ENCODE data around the gene TATDN2. TPM values are rescaled to one million over a fixed set of nuclear protein-coding genes. Genes with fewer than 3 reads are reported as not detected.

TATDN2 gene
- total RNA-seq, 2 donors from 2014 or later, result 9.8 to 14.3 TPM

DNA sequence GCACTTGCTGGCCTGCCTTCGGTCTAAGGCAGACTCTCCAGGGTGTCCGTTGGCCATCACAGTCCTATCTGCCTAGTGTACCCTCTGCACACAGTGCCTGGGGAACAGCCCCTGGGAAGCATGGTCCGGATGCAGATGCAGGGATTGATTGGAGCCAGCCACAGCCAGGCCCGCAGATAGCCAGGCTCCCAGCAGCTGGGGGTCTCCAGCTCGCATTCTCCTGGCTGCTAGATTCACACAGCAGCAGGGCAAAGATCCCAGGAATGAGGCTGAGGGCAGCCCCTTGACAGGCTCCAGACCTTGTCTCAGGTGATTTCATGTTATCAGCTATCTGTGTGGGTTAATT, 42.1 kb upstream of the TATDN2 start:
- Histone ChIP-seq H3K4me3 (no peak overlapping the region), H3K9me3 (no peaks in the 10 kb centered on the region), H3K4me1 (no peaks in the 10 kb centered on the region), H3K27ac (no peak overlapping the region), H3K27me3 (no peaks in the 10 kb centered on the region), H3K36me3 (no peaks in the 10 kb centered on the region)
- TF ChIP-seq, protein P1, sequence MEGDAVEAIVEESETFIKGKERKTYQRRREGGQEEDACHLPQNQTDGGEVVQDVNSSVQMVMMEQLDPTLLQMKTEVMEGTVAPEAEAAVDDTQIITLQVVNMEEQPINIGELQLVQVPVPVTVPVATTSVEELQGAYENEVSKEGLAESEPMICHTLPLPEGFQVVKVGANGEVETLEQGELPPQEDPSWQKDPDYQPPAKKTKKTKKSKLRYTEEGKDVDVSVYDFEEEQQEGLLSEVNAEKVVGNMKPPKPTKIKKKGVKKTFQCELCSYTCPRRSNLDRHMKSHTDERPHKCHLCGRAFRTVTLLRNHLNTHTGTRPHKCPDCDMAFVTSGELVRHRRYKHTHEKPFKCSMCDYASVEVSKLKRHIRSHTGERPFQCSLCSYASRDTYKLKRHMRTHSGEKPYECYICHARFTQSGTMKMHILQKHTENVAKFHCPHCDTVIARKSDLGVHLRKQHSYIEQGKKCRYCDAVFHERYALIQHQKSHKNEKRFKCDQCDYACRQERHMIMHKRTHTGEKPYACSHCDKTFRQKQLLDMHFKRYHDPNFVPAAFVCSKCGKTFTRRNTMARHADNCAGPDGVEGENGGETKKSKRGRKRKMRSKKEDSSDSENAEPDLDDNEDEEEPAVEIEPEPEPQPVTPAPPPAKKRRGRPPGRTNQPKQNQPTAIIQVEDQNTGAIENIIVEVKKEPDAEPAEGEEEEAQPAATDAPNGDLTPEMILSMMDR (IDR thresholded peaks at IDR 0.05), result no peak
- no peak for DNase-seq (ENCODE audit: low spot score)

DNA sequence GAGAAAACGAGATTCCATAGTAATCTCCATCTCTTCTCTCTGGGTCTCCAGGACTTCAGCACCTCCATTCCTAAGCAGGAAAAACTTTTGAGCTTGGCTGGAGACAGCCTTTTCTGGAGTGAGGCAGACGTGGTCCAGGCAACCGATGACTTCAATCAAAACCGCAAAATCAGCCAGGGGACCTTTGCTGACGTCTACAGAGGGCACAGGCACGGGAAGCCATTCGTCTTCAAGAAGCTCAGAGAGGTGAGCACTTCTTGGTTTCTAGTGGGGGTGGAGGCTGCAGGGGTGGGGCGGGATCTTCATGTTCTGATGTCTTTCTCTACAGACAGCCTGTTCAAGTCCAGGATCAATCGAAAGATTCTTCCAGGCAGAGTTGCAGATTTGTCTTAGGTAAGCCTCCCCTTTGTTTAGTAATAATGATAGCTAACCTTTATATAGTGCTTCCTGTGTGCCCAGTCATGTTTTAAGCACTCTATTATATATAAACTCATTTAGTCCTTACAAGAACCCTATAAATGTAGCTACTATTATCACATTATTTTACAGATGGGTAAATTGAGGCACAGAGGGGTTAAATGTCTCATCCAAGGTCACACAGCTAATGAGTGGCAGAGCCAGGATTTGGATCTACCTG, 35.0 kb upstream of the TATDN2 start:
- TF ChIP-seq, protein P1 (IDR thresholded peaks at IDR 0.05), result no peak
- H3K27me3 ChIP-seq, result no peaks in the 10 kb centered on the region
- no peak for DNase-seq (ENCODE audit: low spot score)
- H3K36me3 ChIP-seq, result peaks cover 9% of the 10 kb centered on the region
- H3K27ac ChIP-seq, result no peak overlapping the region
- H3K4me3 ChIP-seq, result no peak overlapping the region
- H3K9me3 ChIP-seq, result peaks cover 3 to 5% of the 10 kb centered on the region in 2 donors
- H3K4me1 ChIP-seq, result no peaks in the 10 kb centered on the region

DNA sequence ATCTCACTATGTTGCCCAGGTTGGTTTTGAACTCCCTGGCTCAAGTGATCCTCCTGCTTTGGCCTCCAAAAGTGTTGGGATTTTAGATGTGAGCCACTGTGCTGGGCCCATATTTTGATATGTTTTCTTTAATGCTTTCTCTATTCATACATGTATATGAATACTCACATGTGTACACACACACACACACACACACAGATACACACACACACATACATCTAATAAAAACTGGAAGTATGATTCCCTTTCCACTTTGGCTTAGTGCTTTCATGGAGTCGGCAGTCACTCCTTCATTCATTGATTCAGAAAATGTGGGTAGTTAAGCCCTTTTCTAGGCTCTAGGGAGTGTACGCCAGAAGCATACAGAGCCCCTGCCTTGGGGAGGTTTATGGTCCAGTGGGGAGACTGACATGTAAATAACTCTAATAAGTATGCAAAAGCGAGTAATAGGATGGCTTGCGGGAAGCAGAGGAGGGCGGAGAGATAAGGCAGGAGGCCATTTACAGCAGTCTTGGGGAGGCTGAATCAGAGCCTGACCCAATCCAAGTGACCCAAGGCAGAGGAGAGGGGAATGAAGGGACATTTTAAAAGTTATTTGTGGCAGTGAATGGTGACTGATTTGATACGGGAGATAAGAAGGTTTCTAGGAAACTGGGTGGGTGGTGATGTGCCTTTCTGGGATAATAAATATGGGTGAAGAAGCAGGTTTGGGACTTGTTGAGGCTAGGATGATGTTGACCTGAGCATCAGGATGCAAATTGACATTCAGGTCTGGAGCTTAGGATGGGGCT, 32.5 kb upstream of the TATDN2 start:
- Histone ChIP-seq H3K9me3 (peaks cover 3 to 5% of the 10 kb centered on the region in 2 donors), H3K4me3 (no peak overlapping the region), H3K4me1 (no peaks in the 10 kb centered on the region), H3K36me3 (peaks cover 9% of the 10 kb centered on the region), H3K27me3 (no peaks in the 10 kb centered on the region), H3K27ac (no peak overlapping the region)
- TF ChIP-seq, protein P1 (IDR thresholded peaks at IDR 0.05), result no peak
- no peak for DNase-seq (ENCODE audit: low spot score)

DNA sequence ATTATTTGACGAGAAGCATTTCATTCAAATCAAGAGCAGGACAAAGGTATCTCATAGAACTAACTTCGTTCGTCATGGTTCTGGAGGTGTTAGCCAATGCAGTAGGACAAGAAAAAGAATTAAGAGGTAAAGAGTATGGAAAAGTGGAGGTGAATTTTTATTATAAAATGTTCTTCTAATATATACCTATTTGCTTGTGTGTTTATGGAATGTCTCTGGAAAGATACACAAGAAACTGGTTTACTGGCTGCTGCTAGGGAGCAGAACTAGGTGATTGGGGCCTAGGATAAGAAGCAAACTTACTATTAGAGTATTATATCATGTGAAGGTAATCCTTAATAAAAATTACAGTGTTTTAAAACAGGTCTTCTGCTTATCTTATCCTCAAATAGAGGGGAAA, 30.9 kb upstream of the TATDN2 start:
- no peaks in the 10 kb centered on the region for H3K4me1 ChIP-seq
- H3K9me3 ChIP-seq, result peaks cover 3 to 5% of the 10 kb centered on the region in 2 donors
- DNase-seq (ENCODE audit: low spot score), result no peak
- no peak overlapping the region for H3K4me3 ChIP-seq
- no peak overlapping the region for H3K27ac ChIP-seq
- TF ChIP-seq, protein P1 (IDR thresholded peaks at IDR 0.05), result no peak
- H3K36me3 ChIP-seq, result peaks cover 9% of the 10 kb centered on the region
- no peaks in the 10 kb centered on the region for H3K27me3 ChIP-seq

DNA sequence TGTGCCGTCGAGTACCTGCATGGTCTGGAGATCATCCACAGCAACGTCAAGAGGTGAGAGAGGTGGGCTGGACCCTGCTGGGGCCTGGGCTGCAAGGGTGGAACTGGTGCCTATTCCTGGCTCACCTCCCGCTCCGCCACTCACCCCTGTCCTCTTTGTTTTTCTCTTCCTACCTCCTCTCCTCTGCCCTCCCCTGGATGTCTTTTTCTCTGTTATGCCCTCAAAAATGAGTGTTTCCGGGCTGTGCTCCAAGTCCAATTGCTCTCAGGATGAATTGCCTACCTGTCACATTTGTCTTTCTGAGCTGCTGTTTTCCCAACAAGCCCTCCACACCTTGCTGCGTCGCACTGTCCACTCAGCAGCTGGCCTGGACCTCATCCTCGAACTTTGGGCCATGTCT, 28.5 kb upstream of the TATDN2 start:
- no peaks in the 10 kb centered on the region for H3K4me1 ChIP-seq
- H3K27me3 ChIP-seq, result no peaks in the 10 kb centered on the region
- TF ChIP-seq, protein P1 (IDR thresholded peaks at IDR 0.05), result no peak
- no peak overlapping the region for H3K27ac ChIP-seq
- peaks cover 9% of the 10 kb centered on the region for H3K36me3 ChIP-seq
- H3K4me3 ChIP-seq, result no peak overlapping the region
- no peak for DNase-seq (ENCODE audit: low spot score)
- peaks cover 3 to 5% of the 10 kb centered on the region in 2 donors for H3K9me3 ChIP-seq
